Myocyte (in vitro differentiated cells): Measurements from ENCODE around the gene DSTN. TPM values are rescaled to one million over a fixed set of nuclear protein-coding genes. Genes with fewer than 3 reads are reported as not detected.

Source experiments
- DNase-seq: peaks from one replicate; pipeline ENCODE4 v3.0.0-alpha.2; 2012; ENCODE audit warnings: low read depth
- total RNA-seq: library from RNA; depleted of rRNA; stranded (reverse); fragments of >200 nt; gene quantifications from 2 replicates; pipeline ENCODE4 v1.2.3, GENCODE V29; 2014

Gene DSTN
- total RNA-seq, 1 donor from 2014 or later, result 482 TPM

GRCh38 chr20:17579369-17580039, 9.6 kb downstream of the DSTN start:
- no peak for DNase-seq

GRCh38 chr20:17580895-17581294, 11.0 kb downstream of the DSTN start:
- no peak for DNase-seq

- DNase-seq, result no peak
Measured at GRCh38 chr20:17583126-17583525, 13.3 kb downstream of the DSTN start.

- peak; percentile 53 for DNase-seq
Measured at GRCh38 chr20:17584689-17585088, 14.8 kb downstream of the DSTN start.

GRCh38 chr20:17586250-17586649, 16.4 kb downstream of the DSTN start:
- DNase-seq, result no peak

- no peak for DNase-seq
Measured at GRCh38 chr20:17587148-17587547, 17.3 kb downstream of the DSTN start.

GRCh38 chr20:17587824-17588223, 17.9 kb downstream of the DSTN start:
- no peak for DNase-seq

GRCh38 chr20:17589161-17589834, 19.4 kb downstream of the DSTN start:
- DNase-seq, result no peak

GRCh38 chr20:17590245-17590644, 20.4 kb downstream of the DSTN start:
- DNase-seq, result peak; percentile 25

GRCh38 chr20:17593902-17594301, 24.0 kb downstream of the DSTN start:
- DNase-seq, result no peak

GRCh38 chr20:17594443-17594842, 24.6 kb downstream of the DSTN start:
- DNase-seq, result no peak

GRCh38 chr20:17595856-17596255, 26.0 kb downstream of the DSTN start:
- no peak for DNase-seq

GRCh38 chr20:17598013-17598550, 28.2 kb downstream of the DSTN start:
- DNase-seq, result peak; percentile 75

GRCh38 chr20:17601957-17602356, 32.1 kb downstream of the DSTN start:
- DNase-seq, result no peak

GRCh38 chr20:17602493-17602892, 32.6 kb downstream of the DSTN start:
- no peak for DNase-seq

GRCh38 chr20:17605131-17605660, 35.3 kb downstream of the DSTN start:
- DNase-seq, result no peak

GRCh38 chr20:17606001-17606400, 36.1 kb downstream of the DSTN start:
- DNase-seq, result no peak

- no peak for DNase-seq
Measured at GRCh38 chr20:17608701-17609497, 39.0 kb downstream of the DSTN start.

- no peak for DNase-seq
Measured at GRCh38 chr20:17609811-17610377, 40.0 kb downstream of the DSTN start.

GRCh38 chr20:17610566-17611289, 40.9 kb downstream of the DSTN start:
- peak; percentile 81 for DNase-seq

- no peak for DNase-seq
Measured at GRCh38 chr20:17611290-17611539, 41.3 kb downstream of the DSTN start.
